GM12873 (cell line): Measurements from ENCODE around the gene NKX6-1.

Source experiments
- CTCF ChIP-seq: IDR thresholded peaks from 2 replicates; pipeline ENCODE4 v1.5.1; 2012; ENCODE audit warnings: low read depth, mild to moderate bottlenecking, moderate library complexity, low read length, control low read depth; ENCODE audit not compliant: insufficient read depth; ENCODE audit errors: missing control alignments

NKX6-1 gene

GRCh38 chr4:84503495-84504437, 4.7 kb upstream of the NKX6-1 start:
- peak; percentile 73 for TF ChIP-seq CTCF

- TF ChIP-seq CTCF = no peak
Observed at GRCh38 chr4:84502955-84503373, 3.9 kb upstream of the NKX6-1 start.

- TF ChIP-seq CTCF = no peak
Observed at GRCh38 chr4:84502333-84502954, 3.4 kb upstream of the NKX6-1 start.

GRCh38 chr4:84501721-84502267, 2.7 kb upstream of the NKX6-1 start:
- no peak for TF ChIP-seq CTCF

GRCh38 chr4:84501202-84501503, 2.1 kb upstream of the NKX6-1 start:
- no peak for TF ChIP-seq CTCF

GRCh38 chr4:84500386-84501201, 1.5 kb upstream of the NKX6-1 start:
- TF ChIP-seq CTCF = no peak

- no peak for TF ChIP-seq CTCF
Observed at GRCh38 chr4:84499624-84499982, 511 bp upstream of the NKX6-1 start.
